Transverse colon (tissue), 4 donors: ENCODE data around the gene PRKACB.

Source experiments
- POLR2A ChIP-seq: fragments of 450-650 bp; IDR thresholded peaks from one replicate; pipeline ENCODE4 v1.6.1; 2016; ENCODE audit warnings: antibody characterized with exemption, mild to moderate bottlenecking, moderate library complexity
- POLR2AphosphoS5 ChIP-seq, 3 donors: sonication (generic); formaldehyde crosslinking; IDR thresholded peaks; one replicate each; pipeline ENCODE4 v1.6.1; 2016; ENCODE audit warnings: antibody characterized with exemption in 3 of 3
- TF ChIP-seq, protein P1 (sequence below), 5 experiments: fragments of 200-600 bp in 3 of 5; fragments of 450-650 bp in 2 of 5; sonication (generic) in 3 of 5; IDR thresholded peaks; 1 replicate in 2 of 5; 2 replicates in 3 of 5; pipeline ENCODE4 v1.5.1; 2016 to 2017; ENCODE audit warnings: antibody characterized with exemption in 5 of 5, inconsistent platforms in 3 of 5, mild to moderate bottlenecking in 2 of 5, moderate library complexity in 1 of 5

DNA sequence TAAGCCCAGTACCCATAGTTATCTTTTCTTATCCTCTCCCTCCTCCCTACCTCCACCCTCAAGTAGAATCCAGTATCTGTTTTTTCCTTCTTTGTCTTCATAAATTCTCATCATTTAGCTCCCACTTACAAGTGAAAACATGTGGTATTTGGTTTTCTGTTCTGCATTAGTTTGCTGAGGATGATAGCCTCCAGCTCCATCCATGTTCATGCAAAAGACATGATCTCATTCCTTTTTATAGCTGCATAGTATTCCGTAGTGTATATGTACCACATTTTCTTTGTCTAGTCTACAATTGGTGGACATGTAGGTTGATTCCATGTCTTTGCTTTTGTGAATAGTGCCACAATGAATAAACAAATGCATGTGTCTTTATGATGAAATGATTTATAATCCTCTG, 55.2 kb downstream of the PRKACB start:
- TF ChIP-seq, protein P1, sequence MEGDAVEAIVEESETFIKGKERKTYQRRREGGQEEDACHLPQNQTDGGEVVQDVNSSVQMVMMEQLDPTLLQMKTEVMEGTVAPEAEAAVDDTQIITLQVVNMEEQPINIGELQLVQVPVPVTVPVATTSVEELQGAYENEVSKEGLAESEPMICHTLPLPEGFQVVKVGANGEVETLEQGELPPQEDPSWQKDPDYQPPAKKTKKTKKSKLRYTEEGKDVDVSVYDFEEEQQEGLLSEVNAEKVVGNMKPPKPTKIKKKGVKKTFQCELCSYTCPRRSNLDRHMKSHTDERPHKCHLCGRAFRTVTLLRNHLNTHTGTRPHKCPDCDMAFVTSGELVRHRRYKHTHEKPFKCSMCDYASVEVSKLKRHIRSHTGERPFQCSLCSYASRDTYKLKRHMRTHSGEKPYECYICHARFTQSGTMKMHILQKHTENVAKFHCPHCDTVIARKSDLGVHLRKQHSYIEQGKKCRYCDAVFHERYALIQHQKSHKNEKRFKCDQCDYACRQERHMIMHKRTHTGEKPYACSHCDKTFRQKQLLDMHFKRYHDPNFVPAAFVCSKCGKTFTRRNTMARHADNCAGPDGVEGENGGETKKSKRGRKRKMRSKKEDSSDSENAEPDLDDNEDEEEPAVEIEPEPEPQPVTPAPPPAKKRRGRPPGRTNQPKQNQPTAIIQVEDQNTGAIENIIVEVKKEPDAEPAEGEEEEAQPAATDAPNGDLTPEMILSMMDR (IDR thresholded peaks at IDR 0.05), result no peak
- TF ChIP-seq POLR2AphosphoS5 (IDR thresholded peaks at IDR 0.05), result no peak
- TF ChIP-seq POLR2A, result no peak
